ENCODE results near the gene PNP. TPM values are rescaled to one million over a fixed set of nuclear protein-coding genes. Genes with fewer than 3 reads are reported as not detected.
"Not testable (repeated sequence)": the region's sequence is repeated elsewhere in the genome, so short reads cannot be mapped to it uniquely, and the experiment has no call there.

Gene PNP
- total RNA-seq, 2 donors from 2014 or later: 79.8 to 127 TPM

DNA sequence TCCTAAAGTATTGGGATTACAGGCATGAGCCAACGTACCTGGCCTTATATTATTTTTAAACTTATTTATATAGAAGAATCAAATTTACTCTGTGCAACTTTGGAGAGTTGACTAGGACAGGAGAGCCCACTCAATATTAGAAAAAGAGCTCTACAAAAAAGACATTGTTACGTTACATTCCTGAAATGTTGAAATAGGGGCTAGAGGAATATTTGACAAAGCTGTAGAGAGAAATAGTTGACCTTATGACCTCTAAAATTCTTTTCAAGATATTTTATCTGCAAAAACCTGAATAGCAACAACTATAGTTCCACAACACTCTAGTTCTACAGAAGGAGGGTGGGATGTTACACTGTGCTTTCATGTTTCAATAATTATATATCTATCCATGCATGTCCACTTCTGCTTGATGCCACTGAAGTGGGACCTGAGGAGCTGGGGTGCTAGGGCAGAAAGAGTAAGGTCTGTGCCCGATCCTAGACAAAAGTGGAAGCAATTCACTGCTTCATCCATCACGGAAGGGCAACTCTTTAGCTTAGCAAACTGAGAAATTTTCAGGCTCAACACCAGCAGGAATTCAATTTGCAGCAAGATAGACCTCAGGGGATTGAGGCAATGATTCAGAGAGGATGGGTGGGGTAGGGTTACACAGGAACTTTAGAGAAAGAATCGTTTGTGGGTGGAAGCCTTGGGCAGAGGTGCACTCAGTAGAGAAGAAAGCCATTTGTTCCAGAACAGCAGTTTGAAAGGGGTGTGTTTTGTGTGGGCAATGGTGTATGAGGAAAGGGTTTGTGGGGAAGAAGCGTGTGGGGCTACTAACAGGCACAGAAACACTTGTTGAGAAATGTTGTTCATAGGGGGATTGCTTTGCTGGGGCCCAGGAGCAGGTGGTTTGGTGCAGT lies 20.1 kb downstream of the PNP start:
- H3K4me1 Mint-ChIP-seq: peaks cover 46% of the 10 kb centered on the region
- no peaks in the 10 kb centered on the region for H3K36me3 Mint-ChIP-seq (ENCODE audit: low read depth)
- no peak for DNase-seq
- H3K27ac Mint-ChIP-seq: peak overlapping the region; percentile 57
- peak overlapping the region; percentile 68 for H3K4me3 Mint-ChIP-seq
- no peaks in the 10 kb centered on the region for H3K27me3 Mint-ChIP-seq
- peak; percentile 67 for ATAC-seq
- no peaks in the 10 kb centered on the region for H3K9me3 ChIP-seq (ENCODE audit: control insufficient read depth, low read length, poor library complexity, severe bottlenecking)

DNA sequence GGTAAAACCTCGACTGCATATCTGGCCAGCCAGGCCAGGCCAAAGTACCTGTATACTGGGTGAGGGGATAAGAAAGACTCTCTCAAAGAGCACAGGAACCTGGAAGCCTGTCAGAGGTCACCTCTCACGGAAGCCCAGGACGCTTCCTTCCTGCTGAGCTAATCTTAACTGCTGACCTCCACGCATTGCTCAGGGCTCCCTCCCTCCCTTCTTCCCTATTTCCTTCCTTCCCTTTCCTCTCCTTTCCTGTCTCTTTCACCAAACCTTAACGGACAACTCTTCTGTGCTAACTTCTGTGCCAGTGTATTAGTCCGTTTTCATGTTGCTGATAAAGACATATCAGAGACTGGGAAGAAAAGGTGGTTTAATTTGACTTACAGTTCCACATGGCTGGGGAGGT lies 21.4 kb downstream of the PNP start:
- peak overlapping the region; percentile 12 for H3K4me3 Mint-ChIP-seq
- DNase-seq (no peak), ATAC-seq (no peak)
- no peaks in the 10 kb centered on the region for H3K9me3 ChIP-seq (ENCODE audit: control insufficient read depth, low read length, poor library complexity, severe bottlenecking)
- H3K36me3 Mint-ChIP-seq (ENCODE audit: low read depth): no peaks in the 10 kb centered on the region
- H3K27me3 Mint-ChIP-seq: no peaks in the 10 kb centered on the region
- peaks cover 48% of the 10 kb centered on the region for H3K4me1 Mint-ChIP-seq
- peak overlapping the region; percentile 57 for H3K27ac Mint-ChIP-seq

DNA sequence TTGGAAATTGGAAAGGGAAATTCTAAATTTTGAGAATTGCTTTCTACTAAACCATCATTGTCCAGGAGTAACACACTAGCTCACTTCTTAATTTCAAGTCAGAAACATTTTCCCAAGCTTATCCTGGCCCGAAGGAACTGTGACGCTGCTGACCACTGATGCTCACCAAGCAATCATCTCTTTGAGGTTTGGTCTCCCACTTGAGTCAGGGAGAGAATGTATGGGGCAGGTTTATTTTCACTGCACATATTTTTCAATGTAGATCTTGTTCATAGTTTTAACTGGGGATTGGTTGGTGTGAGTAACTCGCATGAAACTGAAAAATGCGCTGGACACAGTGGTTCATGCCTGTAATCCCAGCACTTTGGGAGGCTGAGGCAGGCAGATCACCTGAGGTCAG lies 23.3 kb downstream of the PNP start:
- Mint-ChIP-seq H3K36me3 (ENCODE audit: low read depth) (no peaks in the 10 kb centered on the region), H3K4me1 (peaks cover 43% of the 10 kb centered on the region), H3K27me3 (no peaks in the 10 kb centered on the region), H3K27ac (peak overlapping the region; percentile 51), H3K4me3 (no peak overlapping the region)
- ATAC-seq: no peak
- DNase-seq: no peak
- no peaks in the 10 kb centered on the region for H3K9me3 ChIP-seq (ENCODE audit: control insufficient read depth, low read length, poor library complexity, severe bottlenecking)

DNA sequence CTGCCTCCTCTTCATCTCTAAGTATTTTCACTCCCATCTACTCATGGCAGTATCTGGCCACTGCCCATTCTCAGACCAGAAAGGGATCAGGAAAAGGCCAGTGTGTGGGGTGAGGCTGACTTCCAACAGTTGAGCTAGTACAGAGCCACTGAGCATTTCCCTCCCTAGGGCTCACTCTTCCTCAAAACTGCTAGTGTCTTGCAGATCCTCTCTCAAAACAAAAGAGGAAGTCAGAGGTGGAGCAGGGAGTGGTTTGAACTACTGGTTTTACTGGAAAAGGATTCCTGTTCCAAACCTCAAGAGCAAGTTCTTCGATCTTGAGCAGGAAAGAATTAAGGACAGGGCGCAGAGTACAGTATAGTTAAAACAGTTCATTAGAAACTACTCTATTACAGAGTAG lies 24.4 kb downstream of the PNP start:
- H3K4me3 Mint-ChIP-seq: no peak overlapping the region
- no peak overlapping the region for H3K27ac Mint-ChIP-seq
- DNase-seq: no peak
- no peak for ATAC-seq
- no peaks in the 10 kb centered on the region for H3K27me3 Mint-ChIP-seq
- no peaks in the 10 kb centered on the region for H3K36me3 Mint-ChIP-seq (ENCODE audit: low read depth)
- H3K4me1 Mint-ChIP-seq: peaks cover 36% of the 10 kb centered on the region
- no peaks in the 10 kb centered on the region for H3K9me3 ChIP-seq (ENCODE audit: control insufficient read depth, low read length, poor library complexity, severe bottlenecking)

DNA sequence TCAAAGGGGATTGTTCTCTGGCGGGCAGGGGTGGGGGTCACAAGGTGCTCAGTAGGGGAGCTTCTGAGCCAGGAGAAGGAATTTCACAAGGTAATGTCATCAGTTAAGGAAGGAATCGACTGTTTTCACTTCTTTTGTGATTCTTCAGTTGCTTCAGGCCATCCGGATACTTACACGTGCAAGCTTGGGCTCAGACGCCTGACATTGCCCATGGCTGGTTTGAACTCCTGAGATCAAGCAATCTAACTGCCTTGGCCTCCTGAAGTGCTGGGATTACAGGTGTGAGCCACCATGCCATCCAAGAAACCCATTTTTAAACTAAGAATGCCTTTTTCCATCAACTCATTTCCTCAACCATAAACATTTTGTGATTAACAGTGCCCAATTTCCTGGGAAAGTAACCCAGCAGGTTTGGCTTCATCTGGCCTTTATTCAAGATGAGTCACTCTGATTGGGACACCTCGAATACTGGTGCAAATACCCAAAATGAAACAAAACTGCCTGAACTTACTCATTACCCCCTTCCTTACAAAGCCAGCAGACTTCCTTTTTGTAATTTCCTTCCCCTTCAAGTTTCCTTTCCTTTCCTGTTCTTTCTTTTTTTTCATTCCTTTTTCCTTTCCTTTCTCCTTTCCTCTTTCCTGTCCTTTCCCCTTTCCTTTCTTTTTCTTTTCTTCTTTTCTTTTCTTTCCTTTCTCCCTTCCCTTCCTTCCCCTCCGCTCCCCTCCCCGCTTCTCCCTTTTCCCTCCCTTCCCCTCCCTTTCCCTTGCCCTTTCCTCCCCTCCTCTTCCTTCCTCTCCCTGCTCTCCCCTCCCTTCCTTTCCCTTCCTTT lies 25.9 kb downstream of the PNP start:
- no peak overlapping the region for H3K27ac Mint-ChIP-seq
- H3K27me3 Mint-ChIP-seq: no peaks in the 10 kb centered on the region
- no peak overlapping the region for H3K4me3 Mint-ChIP-seq
- H3K4me1 Mint-ChIP-seq: peaks cover 31% of the 10 kb centered on the region
- H3K9me3 ChIP-seq (ENCODE audit: control insufficient read depth, low read length, poor library complexity, severe bottlenecking): no peaks in the 10 kb centered on the region
- H3K36me3 Mint-ChIP-seq (ENCODE audit: low read depth): no peaks in the 10 kb centered on the region
- DNase-seq (no peak), ATAC-seq (no peak)

DNA sequence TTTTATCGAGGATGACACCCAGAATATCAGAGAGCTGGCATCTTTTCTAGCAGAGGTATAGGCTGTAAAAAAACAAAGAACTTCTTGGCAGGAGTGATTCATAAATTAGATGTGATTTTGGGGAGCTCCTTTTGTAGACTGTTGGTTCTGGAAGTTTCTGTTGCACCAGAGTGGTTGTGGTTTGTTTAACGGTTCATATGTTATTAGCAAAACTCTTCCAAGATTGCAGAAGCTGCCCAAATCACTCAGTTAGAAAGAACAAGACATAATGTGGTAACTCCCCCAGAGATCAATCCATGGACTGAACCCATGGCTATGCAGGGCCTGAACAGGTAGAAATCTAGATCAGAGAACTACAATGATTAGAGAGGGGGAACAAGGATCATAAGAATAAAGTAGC lies 29.4 kb downstream of the PNP start:
- peaks cover 22% of the 10 kb centered on the region for H3K4me1 Mint-ChIP-seq
- no peak for ATAC-seq
- H3K36me3 Mint-ChIP-seq (ENCODE audit: low read depth): no peaks in the 10 kb centered on the region
- H3K27ac Mint-ChIP-seq: no peak overlapping the region
- peaks cover 3% of the 10 kb centered on the region for H3K27me3 Mint-ChIP-seq
- H3K9me3 ChIP-seq (ENCODE audit: control insufficient read depth, low read length, poor library complexity, severe bottlenecking): no peaks in the 10 kb centered on the region
- no peak overlapping the region for H3K4me3 Mint-ChIP-seq
- no peak for DNase-seq

DNA sequence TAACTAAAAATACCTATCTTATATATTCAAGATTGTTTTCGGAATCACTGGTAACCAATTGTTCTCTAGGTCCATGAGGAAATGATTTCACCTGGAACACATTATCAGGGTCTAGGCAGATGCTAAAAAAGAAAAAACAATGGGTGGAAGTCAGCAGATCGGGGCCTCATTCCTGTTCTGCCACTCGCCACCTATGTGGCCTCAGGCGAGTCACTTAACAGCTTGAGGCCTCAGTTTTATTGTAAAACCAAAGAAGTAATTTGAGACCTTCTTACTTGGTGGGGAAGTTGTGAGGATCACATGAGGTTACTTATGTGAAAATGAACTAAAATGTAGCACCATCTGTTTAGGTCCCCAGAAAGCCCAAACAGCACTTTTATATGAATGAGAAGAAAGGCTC lies 29.9 kb downstream of the PNP start:
- no peaks in the 10 kb centered on the region for H3K36me3 Mint-ChIP-seq (ENCODE audit: low read depth)
- no peaks in the 10 kb centered on the region for H3K9me3 ChIP-seq (ENCODE audit: control insufficient read depth, low read length, poor library complexity, severe bottlenecking)
- no peak for ATAC-seq
- H3K27ac Mint-ChIP-seq: no peak overlapping the region
- no peak for DNase-seq
- peaks cover 7% of the 10 kb centered on the region for H3K27me3 Mint-ChIP-seq
- H3K4me3 Mint-ChIP-seq: no peak overlapping the region
- H3K4me1 Mint-ChIP-seq: peaks cover 23% of the 10 kb centered on the region

DNA sequence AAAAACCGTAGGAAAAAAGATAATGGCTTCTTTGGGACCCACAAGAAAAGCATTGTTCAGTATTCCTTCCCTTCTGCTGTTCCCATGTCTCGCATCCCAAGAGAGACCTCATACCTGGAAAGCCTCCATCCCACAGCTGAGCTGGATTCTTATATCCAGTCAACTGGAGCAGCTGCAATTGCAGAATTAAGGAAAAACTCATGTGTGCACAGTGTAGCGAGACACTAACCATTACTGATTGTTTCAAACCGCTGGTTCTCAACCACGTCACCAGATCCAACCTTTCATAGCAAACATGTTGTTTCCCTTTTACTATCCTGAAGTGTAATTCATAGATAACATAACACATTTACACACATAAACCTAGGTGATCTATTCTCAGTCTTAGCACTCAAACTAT lies 30.7 kb downstream of the PNP start:
- no peak for DNase-seq
- ATAC-seq: no peak
- Mint-ChIP-seq H3K27ac (no peak overlapping the region), H3K36me3 (ENCODE audit: low read depth) (no peaks in the 10 kb centered on the region), H3K4me3 (no peak overlapping the region), H3K4me1 (peaks cover 23% of the 10 kb centered on the region), H3K27me3 (peaks cover 7% of the 10 kb centered on the region)
- H3K9me3 ChIP-seq (ENCODE audit: control insufficient read depth, low read length, poor library complexity, severe bottlenecking): no peaks in the 10 kb centered on the region

GRCh38 chr14:20501346-20501745 lies 32.1 kb downstream of the PNP start:
- no peaks in the 10 kb centered on the region for H3K9me3 ChIP-seq (ENCODE audit: control insufficient read depth, low read length, poor library complexity, severe bottlenecking)
- no peak overlapping the region for H3K4me3 Mint-ChIP-seq
- peaks cover 7% of the 10 kb centered on the region for H3K27me3 Mint-ChIP-seq
- DNase-seq: no peak
- no peaks in the 10 kb centered on the region for H3K36me3 Mint-ChIP-seq (ENCODE audit: low read depth)
- no peak overlapping the region for H3K27ac Mint-ChIP-seq
- no peak for ATAC-seq
- H3K4me1 Mint-ChIP-seq: peaks cover 14% of the 10 kb centered on the region

DNA sequence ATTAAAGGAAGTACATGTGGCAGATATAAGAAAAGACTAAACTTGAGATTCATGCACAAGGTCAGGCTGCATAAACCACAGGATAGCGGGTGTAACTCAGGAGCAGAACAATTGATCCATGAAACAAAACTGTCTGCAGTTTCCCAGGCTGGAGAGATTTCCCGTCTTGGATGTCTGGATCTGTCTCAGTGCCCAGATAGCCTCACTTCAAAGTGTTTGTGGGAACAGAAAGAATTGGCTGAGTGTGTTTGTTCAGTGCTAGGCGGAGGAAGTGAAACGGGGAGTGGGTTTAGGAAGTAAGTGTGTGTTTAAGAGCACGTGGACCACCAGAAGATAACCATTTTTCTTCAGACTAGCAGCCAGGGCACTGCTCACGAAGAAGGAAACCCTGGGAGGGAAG lies 34.7 kb downstream of the PNP start:
- H3K27ac Mint-ChIP-seq: no peak overlapping the region
- peaks cover 10% of the 10 kb centered on the region for H3K4me1 Mint-ChIP-seq
- H3K36me3 Mint-ChIP-seq (ENCODE audit: low read depth): no peaks in the 10 kb centered on the region
- H3K27me3 Mint-ChIP-seq: peaks cover 7% of the 10 kb centered on the region
- H3K9me3 ChIP-seq (ENCODE audit: control insufficient read depth, low read length, poor library complexity, severe bottlenecking): no peaks in the 10 kb centered on the region
- H3K4me3 Mint-ChIP-seq: no peak overlapping the region
- ATAC-seq (no peak), DNase-seq (no peak)

DNA sequence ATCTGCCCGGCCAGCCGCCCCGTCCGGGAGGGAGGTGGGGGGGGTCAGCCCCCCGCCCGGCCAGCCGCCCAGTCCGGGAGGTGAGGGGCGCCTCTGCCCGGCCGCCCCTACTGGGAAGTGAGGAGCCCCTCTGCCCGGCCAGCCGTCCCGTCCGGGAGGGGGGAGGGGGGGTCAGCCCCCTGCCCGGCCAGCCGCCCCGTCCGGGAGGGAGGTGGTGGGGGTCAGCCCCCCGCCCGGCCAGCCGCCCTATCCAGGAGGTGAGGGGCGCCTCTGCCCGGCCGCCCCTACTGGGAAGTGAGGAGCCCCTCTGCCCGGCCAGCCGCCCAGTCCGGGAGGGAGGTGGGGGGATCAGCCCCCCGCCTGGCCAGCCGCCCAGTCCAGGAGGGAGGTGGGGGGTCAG lies 37.1 kb downstream of the PNP start:
- DNase-seq; ATAC-seq; H3K9me3 ChIP-seq (ENCODE audit: control insufficient read depth, low read length, poor library complexity, severe bottlenecking); H3K27me3 Mint-ChIP-seq; H3K4me1 Mint-ChIP-seq; H3K36me3 Mint-ChIP-seq (ENCODE audit: low read depth); H3K4me3 Mint-ChIP-seq; H3K27ac Mint-ChIP-seq: not testable (repeated sequence)

GRCh38 chr14:20506752-20507151 lies 37.5 kb downstream of the PNP start:
- H3K4me3 Mint-ChIP-seq; H3K9me3 ChIP-seq (ENCODE audit: control insufficient read depth, low read length, poor library complexity, severe bottlenecking); H3K27me3 Mint-ChIP-seq; DNase-seq; H3K4me1 Mint-ChIP-seq; ATAC-seq; H3K27ac Mint-ChIP-seq; H3K36me3 Mint-ChIP-seq (ENCODE audit: low read depth): not testable (repeated sequence)

- not testable (repeated sequence) for H3K27ac Mint-ChIP-seq; H3K27me3 Mint-ChIP-seq; DNase-seq; H3K9me3 ChIP-seq (ENCODE audit: control insufficient read depth, low read length, poor library complexity, severe bottlenecking); H3K36me3 Mint-ChIP-seq (ENCODE audit: low read depth); ATAC-seq; H3K4me3 Mint-ChIP-seq
- H3K4me1 Mint-ChIP-seq: peaks cover 11% of the 10 kb centered on the region
These were observed 38.3 kb downstream of the PNP start for GRCh38 chr14:20507537-20507936.

Measured in T-helper 17 cell (primary cell).